ENCODE measurements around the gene TRAPPC10. TPM values are rescaled to one million over a fixed set of nuclear protein-coding genes. Genes with fewer than 3 reads are reported as not detected.
A peak's percentile ranks its signal among the peaks of the same experiment; 100 is the strongest.

The TRAPPC10 gene
- total RNA-seq (48.5 TPM), polyA plus RNA-seq (ENCODE audit: insufficient read depth, low read depth, low replicate concordance) (8.8 TPM)
- long read RNA-seq, donor 1, partial matches to known transcripts, result 5 of 5 reads
- long read RNA-seq, donor 1, other reads (novel, unspliced or antisense), result 0 of 5 reads
- long read RNA-seq, donor 2, full-length matches to known transcripts, result 3 of 3 reads
- long read RNA-seq, donor 2, partial matches to known transcripts, result 0 of 3 reads
- long read RNA-seq, donor 2, other reads (novel, unspliced or antisense), result 0 of 3 reads
- long read RNA-seq, donor 3, partial matches to known transcripts, result 0 of 1 reads
- long read RNA-seq, donor 3, other reads (novel, unspliced or antisense), result 0 of 1 reads
- long read RNA-seq, donor 4, result 0 reads
- long read RNA-seq, donor 5, result 0 reads
- long read RNA-seq, donor 6, result 0 reads
- long read RNA-seq, donor 7, partial matches to known transcripts, result 4 of 8 reads
- long read RNA-seq, donor 7, other reads (novel, unspliced or antisense), result 2 of 8 reads
- long read RNA-seq, donor 8, full-length matches to known transcripts, result 2 of 2 reads
- long read RNA-seq, donor 8, partial matches to known transcripts, result 0 of 2 reads
- long read RNA-seq, donor 8, other reads (novel, unspliced or antisense), result 0 of 2 reads
- long read RNA-seq, donor 9, result 0 reads
- long read RNA-seq, donor 10, partial matches to known transcripts, result 5 of 6 reads
- long read RNA-seq, donor 10, other reads (novel, unspliced or antisense), result 0 of 6 reads

GRCh38 chr21:44011579-44012473 lies at the start of gene TRAPPC10:
TRAPPC10 (plus strand) TSS chr21:44012309; CDS start chr21:44012494, 185 bp downstream.
- Histone ChIP-seq H3K36me3 (ENCODE audit: control insufficient read depth in 2 of 3, insufficient read depth in 3 of 3, low read length in 3 of 3) (no peaks in the 10 kb centered on the region), H3K9ac (ENCODE audit: low read length in 3 of 3) (peak within 1 kb of the TSS in 2 of 3 donors; percentile 67 to 69), H3K27ac (ENCODE audit: low read depth in 2 of 2, low read length in 2 of 2) (peak within 1 kb of the TSS; percentile 89 to 91), H3K4me3 (ENCODE audit: low read length in 3 of 3) (peak within 1 kb of the TSS; percentile 56 to 74 (median 60)), H3K27me3 (ENCODE audit: control insufficient read depth, insufficient read depth, low read length) (no peaks in the 10 kb centered on the region), H3K4me1 (ENCODE audit: control insufficient read depth in 2 of 3, insufficient read depth in 2 of 3, low read depth in 1 of 3, low read length in 3 of 3) (peaks cover 0 to 6% (median 2%) of the 10 kb centered on the region in 3 donors), H3K9me3 (ENCODE audit: control insufficient read depth in 2 of 3, insufficient read depth in 1 of 3, low read length in 3 of 3) (no peaks in the 10 kb centered on the region)
- intact Hi-C loops (cut with DNase I), result no loop called here
- DNase-seq (peak; percentile 87 to 96 (median 94)), FAIRE-seq (no peak)
- TF ChIP-seq CTCF (IDR thresholded peaks at IDR 0.05; ENCODE audit: borderline replicate concordance, extremely low read depth, insufficient read depth), result no peak

- intact Hi-C loops (cut with DNase I), result no loop called here
- Histone ChIP-seq H3K9me3 (ENCODE audit: control insufficient read depth in 2 of 3, insufficient read depth in 1 of 3, low read length in 3 of 3) (no peaks in the 10 kb centered on the region), H3K36me3 (ENCODE audit: control insufficient read depth in 2 of 3, insufficient read depth in 3 of 3, low read length in 3 of 3) (peaks cover 6 to 22% (median 17%) of the 10 kb centered on the region in 3 donors), H3K4me3 (ENCODE audit: low read length in 3 of 3) (no peak overlapping the region), H3K27me3 (ENCODE audit: control insufficient read depth, insufficient read depth, low read length) (no peaks in the 10 kb centered on the region), H3K9ac (ENCODE audit: low read length in 3 of 3) (no peak overlapping the region), H3K27ac (ENCODE audit: low read depth in 2 of 2, low read length in 2 of 2) (no peak overlapping the region), H3K4me1 (ENCODE audit: control insufficient read depth in 2 of 3, insufficient read depth in 2 of 3, low read depth in 1 of 3, low read length in 3 of 3) (no peaks in the 10 kb centered on the region)
- no peak for FAIRE-seq
- TF ChIP-seq CTCF (IDR thresholded peaks at IDR 0.05; ENCODE audit: borderline replicate concordance, extremely low read depth, insufficient read depth), result no peak
- no peak for DNase-seq
Measured at GRCh38 chr21:43965911-43966585, 46.1 kb upstream of the TRAPPC10 start.

GRCh38 chr21:43966946-43967512 lies 45.1 kb upstream of the TRAPPC10 start:
- Histone ChIP-seq H3K27me3 (ENCODE audit: control insufficient read depth, insufficient read depth, low read length) (no peaks in the 10 kb centered on the region), H3K9ac (ENCODE audit: low read length in 3 of 3) (no peak overlapping the region), H3K9me3 (ENCODE audit: control insufficient read depth in 2 of 3, insufficient read depth in 1 of 3, low read length in 3 of 3) (no peaks in the 10 kb centered on the region), H3K27ac (ENCODE audit: low read depth in 2 of 2, low read length in 2 of 2) (no peak overlapping the region), H3K4me3 (ENCODE audit: low read length in 3 of 3) (no peak overlapping the region), H3K4me1 (ENCODE audit: control insufficient read depth in 2 of 3, insufficient read depth in 2 of 3, low read depth in 1 of 3, low read length in 3 of 3) (no peaks in the 10 kb centered on the region), H3K36me3 (ENCODE audit: control insufficient read depth in 2 of 3, insufficient read depth in 3 of 3, low read length in 3 of 3) (peaks cover 0 to 25% (median 18%) of the 10 kb centered on the region in 3 donors)
- DNase-seq (no peak), FAIRE-seq (no peak)
- no peak for TF ChIP-seq CTCF (IDR thresholded peaks at IDR 0.05; ENCODE audit: borderline replicate concordance, extremely low read depth, insufficient read depth)
- intact Hi-C loops (cut with DNase I), result no loop called here

Data from kidney (tissue), 22 donors.